Panc1 (cell line): ENCODE results near the gene TEN1. TPM values are rescaled to one million over a fixed set of nuclear protein-coding genes. Genes with fewer than 3 reads are reported as not detected.

Experiments used
- ATAC-seq: fragments of 200-7000 bp; cut with Tn5 transposase; 2 replicates; pipeline ENCODE4 v1.9.1; 2020; ENCODE audit warnings: mild to moderate bottlenecking, moderate library complexity
- BruUV-seq: library from RNA; stranded (reverse); fragments of 400-500 nt; replicated peaks from 2 replicates; lab custom pipeline; 2021; lab: Mats Ljungman, UMichigan
- CTCF ChIA-PET: fragments of 300-600 bp; sonication (Branson Sonifier 250); formaldehyde crosslinking; loops from one replicate; lab custom pipeline; 2022; ENCODE audit warnings: antibody characterized with exemption; lab: Charles Lee
- POLR2A ChIA-PET: fragments of 300-600 bp; sonication (Branson Sonifier 250); formaldehyde crosslinking; loops from one replicate; lab custom pipeline; 2022; ENCODE audit warnings: antibody characterized with exemption; lab: Charles Lee
- DNase-seq: peaks from one replicate; pipeline ENCODE4 v3.0.0-alpha.2; 2010; ENCODE audit warnings: low read depth, low spot score
- H3K27ac ChIP-seq: 2 replicates; pipeline ENCODE4 v1.5.1; 2011; ENCODE audit warnings: mild to moderate bottlenecking, low read length, inconsistent platforms
- H3K27me3 ChIP-seq: fragments of 200-500 bp; sonication (Bioruptor generic); 2 replicates; pipeline ENCODE4 v1.6.0; 2014; ENCODE audit warnings: low read length, inconsistent platforms; ENCODE audit not compliant: control insufficient read depth, insufficient read depth
- H3K36me3 ChIP-seq: fragments of 200-500 bp; sonication (Bioruptor generic); 2 replicates; pipeline ENCODE4 v1.5.1; 2014; ENCODE audit warnings: inconsistent platforms, mild to moderate bottlenecking, low read length, moderate library complexity; ENCODE audit not compliant: control insufficient read depth, insufficient read depth
- H3K4me1 ChIP-seq: 2 replicates; pipeline ENCODE4 v1.5.1; 2011; ENCODE audit warnings: inconsistent platforms, mild to moderate bottlenecking, low read length, moderate library complexity; ENCODE audit not compliant: control insufficient read depth, insufficient read depth
- H3K4me3 ChIP-seq, 2 experiments: 2 replicates each; pipeline ENCODE4 v1.5.1; 2011 to 2012; ENCODE audit warnings: low read depth in 2 of 2, low read length in 2 of 2, mild to moderate bottlenecking in 2 of 2, inconsistent platforms in 1 of 2, moderate library complexity in 1 of 2
- H3K9me3 ChIP-seq: fragments of 200-500 bp; sonication (Bioruptor generic); 2 replicates; pipeline ENCODE4 v1.5.1; 2014; ENCODE audit warnings: low read depth, mild to moderate bottlenecking, inconsistent platforms, low read length, moderate library complexity; ENCODE audit not compliant: control insufficient read depth, insufficient read depth
- POLR2AphosphoS5 ChIP-seq: IDR thresholded peaks from 2 replicates; pipeline ENCODE4 v1.6.1; 2012; ENCODE audit warnings: mild to moderate bottlenecking, low read depth, low read length, moderate library complexity
- SIN3A ChIP-seq: IDR thresholded peaks from 2 replicates; pipeline ENCODE4 v1.6.1; 2012; ENCODE audit warnings: low read depth, mild to moderate bottlenecking, low read length, moderate library complexity, borderline replicate concordance; ENCODE audit not compliant: insufficient read depth
- TCF7L2 ChIP-seq: IDR thresholded peaks from 2 replicates; pipeline ENCODE4 v1.6.1; 2011; ENCODE audit warnings: mild to moderate bottlenecking, low read depth, low read length, inconsistent platforms
- in situ Hi-C: cut with HindIII; loops from 2 replicates; pipeline ENCODE4 v1.10.0; 2016; ENCODE audit warnings: low sequenced_read_pairs, low pct_unique_long_range_greater_than_20kb
- intact Hi-C: fragments of 100-400 bp; cut with micrococcal nuclease; formaldehyde crosslinking; loops from one replicate; pipeline ENCODE4 v1.10.0; 2022; ENCODE audit not compliant: unreplicated experiment
- total RNA-seq: library from RNA; stranded (reverse); gene quantifications from one replicate; pipeline ENCODE4 v1.2.1, GENCODE V29; 2021; ENCODE audit not compliant: unreplicated experiment
- TF ChIP-seq, protein P1 (sequence below): fragments of 450-650 bp; IDR thresholded peaks from 2 replicates; pipeline ENCODE4 v1.5.1; 2017; ENCODE audit warnings: mild to moderate bottlenecking
- TF ChIP-seq, protein P2 (sequence below), 2 experiments: IDR thresholded peaks; 2 replicates each; pipeline ENCODE4 v1.6.1; 2011 to 2012; ENCODE audit warnings: low read depth in 2 of 2, control low read depth in 1 of 2, low read length in 1 of 2, mild to moderate bottlenecking in 1 of 2, moderate library complexity in 1 of 2; ENCODE audit not compliant: insufficient read depth in 1 of 2

Gene TEN1
- total RNA-seq, 1 experiment from 2014 or later = 41.3 TPM

DNA sequence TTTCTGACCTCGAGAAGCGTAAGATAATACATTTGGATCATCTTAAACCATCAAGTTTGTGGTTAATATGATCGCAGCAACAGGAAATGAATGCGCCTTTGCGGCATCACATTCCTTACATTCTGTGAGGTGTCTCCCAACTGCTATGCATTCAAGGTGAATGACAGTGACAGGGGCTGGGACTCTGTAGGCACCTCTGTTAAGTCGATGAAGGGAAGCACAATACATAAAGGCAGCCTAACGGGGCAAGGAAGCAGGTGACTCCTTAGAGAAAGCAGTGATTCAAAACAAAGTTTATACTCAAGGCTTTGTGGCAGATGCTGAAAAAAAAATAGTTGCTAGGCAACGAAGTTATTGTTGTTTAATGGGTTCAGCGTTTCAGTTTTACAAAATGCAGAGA lies 69.7 kb downstream of the TEN1 start:
- ChIA-PET CTCF (no interaction called here), POLR2A (interaction anchor here (0.5 kb wide), 1 partner anchor 322 kb away, joined by 3 read pairs; no protein-coding TSS in a partner anchor)
- intact Hi-C loops = no loop called here
- peaks cover 20% of the 10 kb centered on the region; the same call in 1 of the 2 replicates for H3K36me3 ChIP-seq
- H3K4me1 ChIP-seq = no peaks in the 10 kb centered on the region
- ATAC-seq (0 out of 2 replicates have a peak, but pooled peaks have one; percentile 55), DNase-seq (no peak)
- no peak overlapping the region for H3K4me3 ChIP-seq
- TF ChIP-seq, protein P1, sequence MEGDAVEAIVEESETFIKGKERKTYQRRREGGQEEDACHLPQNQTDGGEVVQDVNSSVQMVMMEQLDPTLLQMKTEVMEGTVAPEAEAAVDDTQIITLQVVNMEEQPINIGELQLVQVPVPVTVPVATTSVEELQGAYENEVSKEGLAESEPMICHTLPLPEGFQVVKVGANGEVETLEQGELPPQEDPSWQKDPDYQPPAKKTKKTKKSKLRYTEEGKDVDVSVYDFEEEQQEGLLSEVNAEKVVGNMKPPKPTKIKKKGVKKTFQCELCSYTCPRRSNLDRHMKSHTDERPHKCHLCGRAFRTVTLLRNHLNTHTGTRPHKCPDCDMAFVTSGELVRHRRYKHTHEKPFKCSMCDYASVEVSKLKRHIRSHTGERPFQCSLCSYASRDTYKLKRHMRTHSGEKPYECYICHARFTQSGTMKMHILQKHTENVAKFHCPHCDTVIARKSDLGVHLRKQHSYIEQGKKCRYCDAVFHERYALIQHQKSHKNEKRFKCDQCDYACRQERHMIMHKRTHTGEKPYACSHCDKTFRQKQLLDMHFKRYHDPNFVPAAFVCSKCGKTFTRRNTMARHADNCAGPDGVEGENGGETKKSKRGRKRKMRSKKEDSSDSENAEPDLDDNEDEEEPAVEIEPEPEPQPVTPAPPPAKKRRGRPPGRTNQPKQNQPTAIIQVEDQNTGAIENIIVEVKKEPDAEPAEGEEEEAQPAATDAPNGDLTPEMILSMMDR = no peak
- no peak for TF ChIP-seq POLR2AphosphoS5
- no peak for TF ChIP-seq TCF7L2
- no peak for TF ChIP-seq SIN3A
- TF ChIP-seq, protein P2, sequence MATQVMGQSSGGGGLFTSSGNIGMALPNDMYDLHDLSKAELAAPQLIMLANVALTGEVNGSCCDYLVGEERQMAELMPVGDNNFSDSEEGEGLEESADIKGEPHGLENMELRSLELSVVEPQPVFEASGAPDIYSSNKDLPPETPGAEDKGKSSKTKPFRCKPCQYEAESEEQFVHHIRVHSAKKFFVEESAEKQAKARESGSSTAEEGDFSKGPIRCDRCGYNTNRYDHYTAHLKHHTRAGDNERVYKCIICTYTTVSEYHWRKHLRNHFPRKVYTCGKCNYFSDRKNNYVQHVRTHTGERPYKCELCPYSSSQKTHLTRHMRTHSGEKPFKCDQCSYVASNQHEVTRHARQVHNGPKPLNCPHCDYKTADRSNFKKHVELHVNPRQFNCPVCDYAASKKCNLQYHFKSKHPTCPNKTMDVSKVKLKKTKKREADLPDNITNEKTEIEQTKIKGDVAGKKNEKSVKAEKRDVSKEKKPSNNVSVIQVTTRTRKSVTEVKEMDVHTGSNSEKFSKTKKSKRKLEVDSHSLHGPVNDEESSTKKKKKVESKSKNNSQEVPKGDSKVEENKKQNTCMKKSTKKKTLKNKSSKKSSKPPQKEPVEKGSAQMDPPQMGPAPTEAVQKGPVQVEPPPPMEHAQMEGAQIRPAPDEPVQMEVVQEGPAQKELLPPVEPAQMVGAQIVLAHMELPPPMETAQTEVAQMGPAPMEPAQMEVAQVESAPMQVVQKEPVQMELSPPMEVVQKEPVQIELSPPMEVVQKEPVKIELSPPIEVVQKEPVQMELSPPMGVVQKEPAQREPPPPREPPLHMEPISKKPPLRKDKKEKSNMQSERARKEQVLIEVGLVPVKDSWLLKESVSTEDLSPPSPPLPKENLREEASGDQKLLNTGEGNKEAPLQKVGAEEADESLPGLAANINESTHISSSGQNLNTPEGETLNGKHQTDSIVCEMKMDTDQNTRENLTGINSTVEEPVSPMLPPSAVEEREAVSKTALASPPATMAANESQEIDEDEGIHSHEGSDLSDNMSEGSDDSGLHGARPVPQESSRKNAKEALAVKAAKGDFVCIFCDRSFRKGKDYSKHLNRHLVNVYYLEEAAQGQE (IDR thresholded peaks at IDR 0.05; ENCODE audit: insufficient read depth in 1 of 2, low read depth in 2 of 2, low read length in 1 of 2) = no peak
- no peak overlapping the region for H3K27ac ChIP-seq
- no TSS peak for BruUV-seq
- no peaks in the 10 kb centered on the region for H3K9me3 ChIP-seq
- H3K27me3 ChIP-seq = no peaks in the 10 kb centered on the region
- in situ Hi-C loops = no loop called here

DNA sequence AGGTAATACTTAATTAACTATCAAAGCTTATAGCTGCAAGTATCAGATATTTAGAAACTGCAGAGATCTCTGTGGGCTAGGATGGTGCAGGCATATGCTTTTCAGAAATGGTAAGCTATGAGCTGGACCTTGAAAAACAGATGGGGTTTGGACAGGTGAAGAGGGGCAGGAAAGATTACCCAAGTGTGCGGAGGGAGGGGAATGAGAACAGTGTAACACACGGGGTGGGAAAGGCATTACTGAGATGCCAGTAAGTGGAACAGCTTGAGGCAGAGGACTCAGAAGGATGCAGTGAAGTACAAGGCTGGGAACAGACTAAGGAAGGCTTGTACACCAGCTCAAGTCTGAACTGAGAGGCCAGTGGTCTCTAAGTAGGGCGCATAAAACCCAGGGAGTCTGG lies 70.2 kb downstream of the TEN1 start:
- H3K4me3 ChIP-seq = no peak overlapping the region
- TF ChIP-seq TCF7L2 = no peak
- no peak for TF ChIP-seq POLR2AphosphoS5
- TF ChIP-seq, protein P1 = no peak
- TF ChIP-seq, protein P2 (IDR thresholded peaks at IDR 0.05; ENCODE audit: insufficient read depth in 1 of 2, low read depth in 2 of 2, low read length in 1 of 2) = no peak
- no peak for TF ChIP-seq SIN3A
- no TSS peak for BruUV-seq
- intact Hi-C loops = no loop called here
- in situ Hi-C loops = no loop called here
- no peak overlapping the region for H3K27ac ChIP-seq
- DNase-seq (no peak), ATAC-seq (no peak)
- H3K9me3 ChIP-seq = no peaks in the 10 kb centered on the region
- POLR2A ChIA-PET = no interaction called here
- peaks cover 17% of the 10 kb centered on the region; the same call in 1 of the 2 replicates for H3K36me3 ChIP-seq
- no peaks in the 10 kb centered on the region for H3K27me3 ChIP-seq
- H3K4me1 ChIP-seq = no peaks in the 10 kb centered on the region
- CTCF ChIA-PET = no interaction called here
